Inflammatory macrophage (primary cell): Measurements from ENCODE around the gene ZW10.

Experiments
- DNase-seq, 2 donors: peaks; one replicate each; pipeline ENCODE4 v3.0.0-alpha.2; 2020 to 2022

The ZW10 gene

DNA sequence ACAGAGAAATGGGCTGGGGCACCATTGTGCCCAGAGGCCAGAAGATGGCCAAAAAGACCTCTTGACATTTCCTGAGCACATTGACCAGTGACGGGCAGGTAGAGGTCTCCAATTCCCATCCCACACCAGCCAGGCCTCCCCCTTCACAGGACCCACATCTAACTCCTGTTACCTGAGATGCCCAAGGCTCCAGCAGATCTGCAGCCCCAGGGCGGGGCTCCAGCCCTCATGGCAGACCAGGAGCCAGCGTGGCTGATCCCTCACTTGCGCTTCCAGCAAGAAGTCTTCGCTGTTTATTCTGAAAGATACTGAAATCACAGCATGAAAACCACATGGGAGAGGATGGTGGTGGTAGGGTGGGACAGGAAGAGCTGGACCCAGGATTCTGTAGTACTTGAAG, 76.4 kb downstream of the ZW10 start:
- DNase-seq, result no peak

GRCh38 chr11:113695207-113695606, 78.3 kb downstream of the ZW10 start:
- no peak for DNase-seq

DNA sequence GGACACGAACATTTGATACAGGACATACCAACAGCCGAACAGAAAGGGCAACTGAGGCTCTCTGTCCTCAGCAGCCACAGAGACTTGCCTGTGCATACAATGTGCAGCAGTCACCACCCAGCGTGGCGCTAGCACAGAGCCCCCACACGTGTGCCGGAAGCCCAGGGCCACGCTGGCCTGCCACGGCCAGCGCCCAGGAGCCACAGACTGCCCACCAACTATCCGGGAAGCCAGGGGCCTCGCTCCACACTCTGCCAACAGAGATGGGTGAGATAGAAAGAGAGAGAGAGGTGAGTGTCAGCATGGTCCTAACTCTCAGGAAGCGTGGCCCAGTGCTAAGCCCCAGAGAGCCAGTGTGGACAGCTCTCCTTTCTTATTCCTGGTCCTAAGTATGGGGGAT, 79.1 kb downstream of the ZW10 start:
- DNase-seq, result no peak

- no peak for DNase-seq
These were observed 80.5 kb downstream of the ZW10 start for GRCh38 chr11:113693030-113693429.

DNA sequence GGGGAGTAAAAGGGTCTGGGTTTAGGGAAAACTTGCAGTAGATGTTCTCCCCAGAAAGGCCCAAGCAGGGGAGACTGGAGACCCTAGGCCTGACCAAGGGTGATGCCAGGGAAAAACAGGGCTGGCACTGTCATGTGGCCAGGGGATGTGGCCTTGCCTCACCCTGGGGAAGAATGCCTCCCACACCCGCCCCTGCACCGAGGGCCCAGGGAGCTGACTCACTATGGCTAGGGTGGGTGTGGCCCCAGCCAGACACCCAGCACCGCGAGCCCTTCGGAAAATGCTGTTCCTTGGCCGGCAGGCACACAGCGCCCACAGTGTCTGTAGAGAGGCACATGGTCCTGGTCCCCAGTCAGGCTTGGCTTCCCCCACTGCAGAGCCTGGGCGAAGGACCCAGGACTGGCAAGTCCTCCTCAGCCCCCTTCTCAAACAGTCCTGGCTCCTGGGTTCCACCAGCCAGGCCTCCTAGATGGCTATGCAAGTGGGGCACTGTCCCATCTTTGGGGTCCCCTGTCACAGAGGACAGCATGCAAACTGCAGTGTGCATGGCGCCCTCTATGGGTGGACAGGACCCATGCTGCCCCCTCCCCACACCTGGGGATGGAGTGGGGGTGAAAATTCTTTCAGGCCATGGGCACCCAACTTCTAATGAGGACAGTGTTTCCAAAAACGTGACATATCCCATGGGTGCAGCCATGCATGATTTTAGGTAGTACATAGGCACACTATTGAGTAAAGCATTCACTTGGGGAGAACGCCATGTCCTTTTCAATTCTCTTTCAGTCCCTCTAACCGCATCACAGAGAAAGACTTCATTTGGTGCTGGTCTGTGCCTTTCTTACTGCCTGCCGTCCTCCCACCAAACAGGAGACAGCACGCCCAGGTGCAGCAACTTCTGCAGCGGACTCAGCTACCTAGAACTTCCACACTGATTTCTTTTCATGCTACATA, 82.6 kb downstream of the ZW10 start:
- peak; percentile 87 to 95 for DNase-seq

DNA sequence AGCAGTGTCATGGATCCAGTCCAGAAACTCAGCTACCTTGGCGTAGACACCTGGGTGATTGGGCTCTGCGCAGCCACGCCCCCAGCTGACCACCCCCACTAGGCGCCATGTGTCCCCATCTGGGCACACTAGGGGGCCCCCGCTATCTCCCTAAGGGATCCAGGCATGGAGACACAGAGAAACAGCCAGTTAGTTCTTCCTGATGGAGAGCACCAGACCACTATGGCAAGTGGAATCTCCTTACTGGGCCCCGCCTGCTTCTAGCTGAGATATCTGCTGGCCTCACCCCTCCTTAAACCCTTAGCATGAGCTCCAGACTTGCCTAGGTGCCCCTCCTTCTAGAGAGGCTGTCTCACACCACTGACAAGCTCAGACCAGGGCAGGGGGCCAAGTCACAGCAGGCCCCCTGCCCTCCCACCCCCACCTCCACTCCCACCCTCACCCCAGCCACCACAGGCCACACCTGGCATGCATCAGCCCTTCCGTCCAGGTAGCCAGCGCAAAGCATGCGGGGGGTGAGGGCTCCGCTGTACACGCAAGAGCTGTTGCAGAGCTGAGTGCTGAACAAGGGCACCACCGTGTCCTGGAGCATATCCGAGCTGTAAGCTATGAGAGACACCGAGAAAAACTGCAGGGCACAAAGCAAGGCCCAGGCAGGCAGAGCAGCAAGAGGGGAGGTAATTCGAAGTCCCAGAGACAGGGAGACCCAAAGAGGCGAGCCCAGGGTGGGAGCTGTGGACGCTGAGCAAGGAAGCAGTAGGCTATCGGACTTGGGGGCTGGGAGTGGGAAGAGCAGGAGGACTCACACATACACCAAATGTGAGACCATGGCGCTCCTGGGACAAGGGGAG, 83.5 kb downstream of the ZW10 start:
- DNase-seq, result no peak

DNA sequence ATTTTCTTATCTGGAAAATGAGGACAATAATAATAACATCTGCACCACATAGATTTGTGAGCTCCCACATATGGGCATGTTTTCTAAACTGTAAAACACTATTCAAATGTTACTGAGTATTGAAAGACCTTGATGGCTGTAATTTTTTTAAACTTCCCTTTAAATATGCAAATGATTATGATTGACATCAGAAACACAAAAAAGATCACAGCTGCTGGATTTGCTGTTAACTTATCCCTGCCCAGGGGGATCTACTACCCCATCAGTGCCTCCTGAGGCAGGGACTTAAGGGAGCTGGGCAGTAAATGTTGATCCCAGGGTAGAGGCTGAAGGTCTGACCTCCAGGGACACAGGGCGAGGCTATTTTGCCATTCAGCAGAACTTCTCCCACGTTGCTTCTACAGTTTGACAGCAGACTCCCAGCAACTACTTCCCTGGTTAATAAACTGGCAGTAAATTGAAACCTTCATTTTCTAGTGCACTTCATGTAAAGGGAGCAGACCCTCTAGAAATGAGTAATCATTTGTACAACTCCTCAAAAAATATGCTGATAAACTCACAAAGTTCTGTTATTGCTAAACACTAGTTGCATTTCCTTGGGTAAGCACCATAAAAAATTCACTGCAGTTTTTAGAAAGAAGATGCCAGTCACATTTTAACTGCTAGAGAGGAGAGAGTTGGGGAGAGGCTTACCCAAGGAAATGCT, 87.7 kb downstream of the ZW10 start:
- DNase-seq, result peak; percentile 47 to 50

DNA sequence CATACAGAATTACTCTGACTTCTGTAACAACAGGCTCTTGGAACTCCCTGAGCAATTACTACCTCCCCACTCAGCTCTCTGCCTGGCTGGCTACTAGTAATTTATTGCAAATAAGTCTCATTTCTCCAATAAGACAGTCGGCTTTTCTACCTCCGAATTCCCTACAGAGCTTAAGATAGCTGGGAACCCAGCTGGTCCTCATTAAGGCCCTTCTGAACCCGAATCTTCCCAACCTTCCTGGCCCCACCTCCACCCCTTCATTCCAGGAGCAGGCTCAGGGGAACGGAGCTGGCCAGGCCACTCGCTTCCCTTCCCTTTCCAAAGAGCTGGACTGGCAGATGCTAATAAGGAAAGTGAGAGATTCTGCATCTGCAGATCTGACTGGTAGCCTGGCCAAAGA, 89.0 kb downstream of the ZW10 start:
- DNase-seq, result no peak

GRCh38 chr11:113683481-113684046, 89.9 kb downstream of the ZW10 start:
- no peak for DNase-seq
